Left lung (tissue), 10 donors: ENCODE results near the gene KIF3C. TPM values are rescaled to one million over a fixed set of nuclear protein-coding genes. Genes with fewer than 3 reads are reported as not detected.
"Not testable (repeated sequence)": the region's sequence is repeated elsewhere in the genome, so short reads cannot be mapped to it uniquely, and the experiment has no call there.

Experiments
- ATAC-seq: fragments of 200-7000 bp; cut with Tn5 transposase; one replicate; pipeline ENCODE4 v1.9.1; 2020; ENCODE audit warnings: moderate library complexity
- DNase-seq, 4 donors: peaks; one replicate each; pipeline ENCODE4 v3.0.0-alpha.2; 2013 to 2020
- H3K27ac ChIP-seq, 2 donors: fragments of 200-600 bp; sonication (generic) in 1 of 2; one replicate each; pipeline versions ENCODE4 v1.5.0 to v1.8.0; 2020 to 2021
- H3K27me3 ChIP-seq, 2 donors: fragments of 200-600 bp; sonication (generic) in 1 of 2; one replicate each; pipeline versions ENCODE4 v1.5.0 to v1.8.0; 2020 to 2021
- H3K36me3 ChIP-seq, 2 donors: fragments of 200-600 bp; sonication (generic) in 1 of 2; one replicate each; pipeline versions ENCODE4 v1.5.0 to v1.8.0; 2020 to 2021
- H3K4me1 ChIP-seq, 2 donors: fragments of 200-600 bp; one replicate each; pipeline ENCODE4 v1.8.0; 2021
- H3K4me3 ChIP-seq, 2 donors: fragments of 200-600 bp; sonication (generic) in 1 of 2; one replicate each; pipeline versions ENCODE4 v1.5.0 to v1.8.0; 2020 to 2021; ENCODE audit warnings: mild to moderate bottlenecking in 1 of 2
- H3K9me3 ChIP-seq, 2 donors: fragments of 200-600 bp; sonication (generic) in 1 of 2; one replicate each; pipeline versions ENCODE4 v1.5.0 to v1.8.0; 2020 to 2021
- CTCF ChIP-seq, 2 donors: fragments of 200-600 bp; sonication (generic) in 1 of 2; IDR thresholded peaks; one replicate each; pipeline versions ENCODE4 v1.5.0 to v1.8.0; 2021; ENCODE audit warnings: antibody characterized with exemption in 2 of 2
- intact Hi-C, 2 donors: fragments of 100-400 bp; cut with DNase I; formaldehyde crosslinking; loops; one replicate each; pipeline versions ENCODE4 v1.11.2 to v1.14.2; 2022
- polyA plus RNA-seq, 6 donors: library from polyadenylated mRNA; unstranded; fragments of 120-200 nt; gene quantifications; one replicate each; pipeline ENCODE4 v1.2.1, GENCODE V29; 2013; ENCODE audit not compliant: insufficient read length in 6 of 6
- total RNA-seq, 2 donors: library from RNA; stranded (reverse); fragmentation: NEBNext Ultra II Directional; extraction: Animal tissue kit (Norgen Biotek cat#: 25700); gene quantifications; one replicate each; pipeline ENCODE4 v1.2.1, GENCODE V29; 2021
- donor health status: DM: no; HTN: yes; CAD: no.
- donor health status: DM: no; HTN: no; CAD: no.

Gene KIF3C
- total and polyA plus RNA-seq, 8 donors = 5.4 to 23.1 (median 16.7) TPM

- no peaks in the 10 kb centered on the region for H3K36me3 ChIP-seq
- no peak for ATAC-seq
- H3K9me3 ChIP-seq = no peaks in the 10 kb centered on the region
- no peak overlapping the region for H3K4me3 ChIP-seq
- TF ChIP-seq CTCF (IDR thresholded peaks at IDR 0.05) = no peak
- H3K4me1 ChIP-seq = no peaks in the 10 kb centered on the region
- intact Hi-C loops = no loop called here
- no peak overlapping the region for H3K27ac ChIP-seq
- no peaks in the 10 kb centered on the region for H3K27me3 ChIP-seq
- no peak for DNase-seq
Measured at GRCh38 chr2:25899404-25899970, 82.8 kb downstream of the KIF3C start.

DNA sequence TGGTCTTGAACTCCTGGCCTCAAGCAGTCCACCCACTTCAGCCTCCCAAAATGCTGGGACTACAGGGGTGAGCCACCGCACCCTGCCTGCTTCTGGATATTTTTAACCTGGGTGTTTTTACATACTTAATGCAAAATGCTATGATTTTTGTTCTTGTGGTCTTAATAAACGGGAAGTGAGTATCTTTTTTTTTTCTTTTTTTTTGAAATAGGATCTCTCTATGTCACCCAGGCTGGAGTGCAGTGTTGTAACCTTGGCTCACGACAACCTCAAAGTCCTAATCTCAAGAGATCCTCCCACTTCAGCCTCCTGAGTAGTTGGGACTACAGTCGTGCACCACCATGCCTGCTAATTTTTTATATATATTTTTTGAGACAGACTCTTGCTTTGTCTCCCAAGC is 84.8 kb downstream of the KIF3C start:
- DNase-seq (no peak), ATAC-seq (no peak)
- no peaks in the 10 kb centered on the region for H3K27me3 ChIP-seq
- H3K27ac ChIP-seq = no peak overlapping the region
- H3K4me1 ChIP-seq = no peaks in the 10 kb centered on the region
- no peak overlapping the region for H3K4me3 ChIP-seq
- no peaks in the 10 kb centered on the region for H3K9me3 ChIP-seq
- no peak for TF ChIP-seq CTCF (IDR thresholded peaks at IDR 0.05)
- intact Hi-C loops = no loop called here
- H3K36me3 ChIP-seq = no peaks in the 10 kb centered on the region

DNA sequence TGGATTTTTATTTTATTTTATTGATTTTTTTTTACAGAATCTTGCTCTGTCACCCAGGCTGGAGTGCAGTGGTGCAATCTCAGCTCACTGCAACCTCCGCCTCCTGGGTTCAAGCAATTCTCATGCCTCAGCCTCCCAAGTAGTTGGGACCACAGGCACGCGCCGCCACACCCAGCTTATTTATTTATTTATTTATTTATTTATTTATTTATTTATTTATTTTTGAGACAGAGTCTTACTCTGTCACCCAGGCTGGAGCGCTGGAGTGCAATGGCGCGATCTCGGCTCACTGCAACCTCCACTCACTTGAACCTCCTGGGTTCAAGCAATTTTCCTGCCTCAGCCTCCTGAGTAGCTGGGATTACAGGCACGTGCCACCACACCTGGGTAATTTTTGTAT is 86.0 kb downstream of the KIF3C start:
- H3K27me3 ChIP-seq, intact Hi-C loops, H3K4me1 ChIP-seq: not testable (repeated sequence)

GRCh38 chr2:25895610-25896009 is 86.7 kb downstream of the KIF3C start:
- no peaks in the 10 kb centered on the region for H3K4me1 ChIP-seq
- DNase-seq (no peak), ATAC-seq (peak; percentile 18)
- H3K9me3 ChIP-seq = no peaks in the 10 kb centered on the region
- TF ChIP-seq CTCF (IDR thresholded peaks at IDR 0.05) = no peak
- H3K4me3 ChIP-seq = no peak overlapping the region
- no peaks in the 10 kb centered on the region for H3K27me3 ChIP-seq
- intact Hi-C loops = no loop called here
- no peak overlapping the region for H3K27ac ChIP-seq
- H3K36me3 ChIP-seq = no peaks in the 10 kb centered on the region

More for the DNA sequence above, 86.0 kb downstream of the KIF3C start:
- not testable (repeated sequence) for H3K36me3 ChIP-seq, H3K4me3 ChIP-seq, DNase-seq, H3K9me3 ChIP-seq, H3K27ac ChIP-seq, ATAC-seq

DNA sequence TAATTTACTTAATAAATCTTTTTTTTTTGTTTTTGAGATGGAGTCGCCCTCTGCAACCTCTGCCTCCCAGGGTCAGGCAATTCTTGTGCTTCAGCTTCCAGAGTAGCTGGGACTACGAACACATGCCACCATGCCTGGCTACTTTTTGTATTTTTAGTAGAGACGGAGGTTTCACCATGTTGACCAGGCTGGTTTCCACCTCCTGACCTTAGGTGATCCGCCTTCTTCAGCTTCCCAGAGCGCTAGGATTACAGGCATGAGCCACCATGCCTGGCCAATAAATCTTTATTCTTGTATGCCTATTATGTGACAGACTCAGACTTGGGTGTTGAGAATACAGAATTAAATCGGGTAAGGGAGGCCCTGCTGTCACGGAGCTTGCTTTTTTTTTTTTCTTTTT is 87.3 kb downstream of the KIF3C start:
- TF ChIP-seq CTCF (IDR thresholded peaks at IDR 0.05) = no peak
- DNase-seq = no peak
- no peak overlapping the region for H3K4me3 ChIP-seq
- no peak overlapping the region for H3K27ac ChIP-seq
- H3K27me3 ChIP-seq = no peaks in the 10 kb centered on the region
- H3K4me1 ChIP-seq = no peaks in the 10 kb centered on the region
- no peaks in the 10 kb centered on the region for H3K9me3 ChIP-seq
- ATAC-seq = no peak
- no peaks in the 10 kb centered on the region for H3K36me3 ChIP-seq
- intact Hi-C loops = no loop called here
